ENCODE results near the gene ANO2. TPM values are rescaled to one million over a fixed set of nuclear protein-coding genes. Genes with fewer than 3 reads are reported as not detected.

ANO2 gene
- total RNA-seq, 4 donors from 2014 or later: 2.0 to 9.8 (median 4.9) TPM

GRCh38 chr12:5784462-5785130 is 160.5 kb downstream of the ANO2 start:
- Histone ChIP-seq H3K4me1 (no peaks in the 10 kb centered on the region), H3K4me3 (no peak overlapping the region), H3K27me3 (no peaks in the 10 kb centered on the region), H3K9me3 (no peaks in the 10 kb centered on the region), H3K27ac (no peak overlapping the region), H3K36me3 (no peaks in the 10 kb centered on the region)
- DNase-seq: no peak
- in situ Hi-C loops (cut with MboI; ENCODE audit: low sequenced_read_pairs in 4 of 4) (no loop called here), intact Hi-C loops (cut with DNase I; ENCODE audit: low total_unique reads) (loop anchor here (5.0 kb wide), 1 partner anchor 478 kb away; no protein-coding TSS in a partner anchor)
- no peak for ATAC-seq
- TF ChIP-seq CTCF (IDR thresholded peaks at IDR 0.05 in 4 of 5, conservative IDR thresholded peaks at IDR 0.05 in 1 of 5) (no peak), POLR2A (IDR thresholded peaks at IDR 0.05) (no peak)

- TF ChIP-seq CTCF (IDR thresholded peaks at IDR 0.05 in 4 of 5, conservative IDR thresholded peaks at IDR 0.05 in 1 of 5): no peak
- TF ChIP-seq POLR2A (IDR thresholded peaks at IDR 0.05): no peak
- intact Hi-C loops (cut with DNase I; ENCODE audit: low total_unique reads): no loop called here
Observed at GRCh38 chr12:5783289-5783920, 161.7 kb downstream of the ANO2 start.

GRCh38 chr12:5780536-5780935 is 164.5 kb downstream of the ANO2 start:
- in situ Hi-C loops (cut with MboI; ENCODE audit: low sequenced_read_pairs in 4 of 4) (no loop called here), intact Hi-C loops (cut with DNase I; ENCODE audit: low total_unique reads) (no loop called here)
- Histone ChIP-seq H3K36me3 (no peaks in the 10 kb centered on the region), H3K4me1 (no peaks in the 10 kb centered on the region), H3K4me3 (no peak overlapping the region), H3K27ac (no peak overlapping the region), H3K9me3 (no peaks in the 10 kb centered on the region), H3K27me3 (no peaks in the 10 kb centered on the region)
- ATAC-seq (no peak), DNase-seq (no peak)
- TF ChIP-seq POLR2A (IDR thresholded peaks at IDR 0.05) (no peak), CTCF (IDR thresholded peaks at IDR 0.05 in 4 of 5, conservative IDR thresholded peaks at IDR 0.05 in 1 of 5) (no peak)

More at GRCh38 chr12:5783289-5783920, 161.7 kb downstream of the ANO2 start:
- Histone ChIP-seq H3K4me1 (no peaks in the 10 kb centered on the region), H3K9me3 (no peaks in the 10 kb centered on the region), H3K36me3 (no peaks in the 10 kb centered on the region), H3K4me3 (no peak overlapping the region), H3K27me3 (no peaks in the 10 kb centered on the region), H3K27ac (no peak overlapping the region)
- in situ Hi-C loops (cut with MboI; ENCODE audit: low sequenced_read_pairs in 4 of 4): no loop called here
- no peak for ATAC-seq
- DNase-seq: no peak

GRCh38 chr12:5779401-5779800 is 165.7 kb downstream of the ANO2 start:
- H3K36me3 ChIP-seq: no peaks in the 10 kb centered on the region
- H3K27ac ChIP-seq: no peak overlapping the region
- no peak for TF ChIP-seq POLR2A (IDR thresholded peaks at IDR 0.05)
- no peak for TF ChIP-seq CTCF (IDR thresholded peaks at IDR 0.05 in 4 of 5, conservative IDR thresholded peaks at IDR 0.05 in 1 of 5)
- H3K9me3 ChIP-seq: no peaks in the 10 kb centered on the region
- H3K4me3 ChIP-seq: no peak overlapping the region
- no peaks in the 10 kb centered on the region for H3K27me3 ChIP-seq
- in situ Hi-C loops (cut with MboI; ENCODE audit: low sequenced_read_pairs in 4 of 4) (no loop called here), intact Hi-C loops (cut with DNase I; ENCODE audit: low total_unique reads) (no loop called here)
- H3K4me1 ChIP-seq: no peaks in the 10 kb centered on the region
- ATAC-seq (no peak), DNase-seq (no peak)
